ENCODE data around the gene LIM2. TPM values are rescaled to one million over a fixed set of nuclear protein-coding genes. Genes with fewer than 3 reads are reported as not detected.
A peak's percentile ranks its signal among the peaks of the same experiment; 100 is the strongest.

Gene LIM2
- total RNA-seq, 2 donors from 2014 or later, result not detected

GRCh38 chr19:51394050-51394836 is 6.5 kb upstream of the LIM2 start:
- H3K27ac ChIP-seq, result peak overlapping the region; percentile 52 to 74
- no peaks in the 10 kb centered on the region for H3K27me3 ChIP-seq (replicated peaks; ENCODE audit: insufficient read depth)
- peak overlapping the region; percentile 66 for H3K4me3 ChIP-seq
- TF ChIP-seq, protein P1, sequence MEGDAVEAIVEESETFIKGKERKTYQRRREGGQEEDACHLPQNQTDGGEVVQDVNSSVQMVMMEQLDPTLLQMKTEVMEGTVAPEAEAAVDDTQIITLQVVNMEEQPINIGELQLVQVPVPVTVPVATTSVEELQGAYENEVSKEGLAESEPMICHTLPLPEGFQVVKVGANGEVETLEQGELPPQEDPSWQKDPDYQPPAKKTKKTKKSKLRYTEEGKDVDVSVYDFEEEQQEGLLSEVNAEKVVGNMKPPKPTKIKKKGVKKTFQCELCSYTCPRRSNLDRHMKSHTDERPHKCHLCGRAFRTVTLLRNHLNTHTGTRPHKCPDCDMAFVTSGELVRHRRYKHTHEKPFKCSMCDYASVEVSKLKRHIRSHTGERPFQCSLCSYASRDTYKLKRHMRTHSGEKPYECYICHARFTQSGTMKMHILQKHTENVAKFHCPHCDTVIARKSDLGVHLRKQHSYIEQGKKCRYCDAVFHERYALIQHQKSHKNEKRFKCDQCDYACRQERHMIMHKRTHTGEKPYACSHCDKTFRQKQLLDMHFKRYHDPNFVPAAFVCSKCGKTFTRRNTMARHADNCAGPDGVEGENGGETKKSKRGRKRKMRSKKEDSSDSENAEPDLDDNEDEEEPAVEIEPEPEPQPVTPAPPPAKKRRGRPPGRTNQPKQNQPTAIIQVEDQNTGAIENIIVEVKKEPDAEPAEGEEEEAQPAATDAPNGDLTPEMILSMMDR (IDR thresholded peaks at IDR 0.05), result no peak
- peaks cover 4 to 7% of the 10 kb centered on the region in 2 donors for H3K4me1 ChIP-seq (ENCODE audit: control insufficient read depth in 1 of 2, low read depth in 2 of 2)
- no peaks in the 10 kb centered on the region for H3K9me3 ChIP-seq
- no peaks in the 10 kb centered on the region for H3K36me3 ChIP-seq
- ATAC-seq (ENCODE audit: insufficient number of reproducible peaks, low FRiP score, low read depth) (peak; percentile 95), DNase-seq (ENCODE audit: low spot score) (peak; percentile 92)

- no peak for DNase-seq (ENCODE audit: low spot score)
- H3K4me3 ChIP-seq, result no peak overlapping the region
- H3K27ac ChIP-seq, result no peak overlapping the region
- H3K36me3 ChIP-seq, result no peaks in the 10 kb centered on the region
- TF ChIP-seq, protein P1 (IDR thresholded peaks at IDR 0.05), result no peak
- H3K4me1 ChIP-seq (ENCODE audit: control insufficient read depth in 1 of 2, low read depth in 2 of 2), result peaks cover 4 to 7% of the 10 kb centered on the region in 2 donors
- no peak for ATAC-seq (ENCODE audit: insufficient number of reproducible peaks, low FRiP score, low read depth)
- no peaks in the 10 kb centered on the region for H3K9me3 ChIP-seq
- no peaks in the 10 kb centered on the region for H3K27me3 ChIP-seq (replicated peaks; ENCODE audit: insufficient read depth)
Measured at GRCh38 chr19:51392701-51393100, 4.9 kb upstream of the LIM2 start.

- DNase-seq (ENCODE audit: low spot score), result no peak
- H3K4me1 ChIP-seq (ENCODE audit: control insufficient read depth in 1 of 2, low read depth in 2 of 2), result peaks cover 4 to 7% of the 10 kb centered on the region in 2 donors
- H3K4me3 ChIP-seq, result peak overlapping the region; percentile 1
- TF ChIP-seq, protein P1 (IDR thresholded peaks at IDR 0.05), result no peak
- no peaks in the 10 kb centered on the region for H3K9me3 ChIP-seq
- no peak overlapping the region for H3K27ac ChIP-seq
- ATAC-seq (ENCODE audit: insufficient number of reproducible peaks, low FRiP score, low read depth), result no peak
- no peaks in the 10 kb centered on the region for H3K27me3 ChIP-seq (replicated peaks; ENCODE audit: insufficient read depth)
- H3K36me3 ChIP-seq, result no peaks in the 10 kb centered on the region
Measured at GRCh38 chr19:51391073-51391611, 3.4 kb upstream of the LIM2 start.

GRCh38 chr19:51389143-51389542 is 1.4 kb upstream of the LIM2 start:
- no peak for DNase-seq (ENCODE audit: low spot score)
- Histone ChIP-seq H3K9me3 (no peaks in the 10 kb centered on the region), H3K4me1 (ENCODE audit: control insufficient read depth in 1 of 2, low read depth in 2 of 2) (peaks cover 0 to 4% of the 10 kb centered on the region in 2 donors), H3K4me3 (no peak overlapping the region), H3K27ac (no peak overlapping the region), H3K27me3 (replicated peaks; ENCODE audit: insufficient read depth) (no peaks in the 10 kb centered on the region), H3K36me3 (no peaks in the 10 kb centered on the region)
- no peak for ATAC-seq (ENCODE audit: insufficient number of reproducible peaks, low FRiP score, low read depth)
- TF ChIP-seq, protein P1 (IDR thresholded peaks at IDR 0.05), result no peak

GRCh38 chr19:51386882-51387520 is 773 bp downstream of the LIM2 start:
- no peaks in the 10 kb centered on the region for H3K27me3 ChIP-seq (replicated peaks; ENCODE audit: insufficient read depth)
- no peak overlapping the region for H3K4me3 ChIP-seq
- no peaks in the 10 kb centered on the region for H3K4me1 ChIP-seq (ENCODE audit: control insufficient read depth in 1 of 2, low read depth in 2 of 2)
- H3K36me3 ChIP-seq, result no peaks in the 10 kb centered on the region
- ATAC-seq (ENCODE audit: insufficient number of reproducible peaks, low FRiP score, low read depth), result no peak
- H3K9me3 ChIP-seq, result no peaks in the 10 kb centered on the region
- no peak overlapping the region for H3K27ac ChIP-seq
- no peak for DNase-seq (ENCODE audit: low spot score)
- TF ChIP-seq, protein P1 (IDR thresholded peaks at IDR 0.05), result no peak

Measured in thoracic aorta (tissue), 2 donors.